Stimulated activated CD4-positive, alpha-beta T cell treated with anti-CD3 and anti-CD28 coated beads, Interleukin-15, amount 100 ng/mL, for 48 hours (primary cell): ENCODE data around the gene BRAT1.

ENCODE experiments used
- DNase-seq, 2 donors: peaks; one replicate each; pipeline ENCODE4 v3.0.0-alpha.2; 2020; ENCODE audit warnings: low read depth in 2 of 2

The BRAT1 gene

GRCh38 chr7:2585446-2585845, 30.1 kb upstream of the BRAT1 start:
- DNase-seq: no peak

- DNase-seq: no peak
Observed at GRCh38 chr7:2583798-2584580, 28.7 kb upstream of the BRAT1 start.

- DNase-seq: no peak
Observed at GRCh38 chr7:2582006-2582735, 26.8 kb upstream of the BRAT1 start.

- DNase-seq: no peak
Observed at GRCh38 chr7:2580636-2581035, 25.3 kb upstream of the BRAT1 start.

GRCh38 chr7:2577914-2578680, 22.8 kb upstream of the BRAT1 start:
- DNase-seq: no peak

- DNase-seq: no peak
Observed at GRCh38 chr7:2576742-2577491, 21.6 kb upstream of the BRAT1 start.

GRCh38 chr7:2575733-2576340, 20.5 kb upstream of the BRAT1 start:
- DNase-seq: no peak

GRCh38 chr7:2575046-2575732, 19.9 kb upstream of the BRAT1 start:
- no peak for DNase-seq

- no peak for DNase-seq
Observed at GRCh38 chr7:2573761-2574160, 18.4 kb upstream of the BRAT1 start.

- DNase-seq: no peak
Observed at GRCh38 chr7:2572101-2572842, 16.9 kb upstream of the BRAT1 start.

- no peak for DNase-seq
Observed at GRCh38 chr7:2571409-2571808, 16.1 kb upstream of the BRAT1 start.

GRCh38 chr7:2570021-2570420, 14.7 kb upstream of the BRAT1 start:
- DNase-seq: no peak

GRCh38 chr7:2569421-2569820, 14.1 kb upstream of the BRAT1 start:
- no peak for DNase-seq

GRCh38 chr7:2568521-2569223, 13.3 kb upstream of the BRAT1 start:
- DNase-seq: no peak

GRCh38 chr7:2567679-2568278, 12.5 kb upstream of the BRAT1 start:
- no peak for DNase-seq

GRCh38 chr7:2566890-2567678, 11.8 kb upstream of the BRAT1 start:
- DNase-seq: no peak

- DNase-seq: no peak
Observed at GRCh38 chr7:2566348-2566889, 11.1 kb upstream of the BRAT1 start.

GRCh38 chr7:2564970-2565540, 9.7 kb upstream of the BRAT1 start:
- DNase-seq: no peak
